Kidney (tissue), 14 donors: ENCODE measurements around the gene APOB. TPM values are rescaled to one million over a fixed set of nuclear protein-coding genes. Genes with fewer than 3 reads are reported as not detected.

ENCODE experiments used
- DNase-seq, 5 donors: peaks; one replicate each; pipeline ENCODE4 v3.0.0-alpha.2; 2013 to 2020
- FAIRE-seq: peaks from 2 replicates; lab custom pipeline; 2012; peaks lifted over from hg19 to GRCh38; lab: Jason Lieb, UNC
- H3K27ac ChIP-seq, 2 donors: one replicate each; pipeline ENCODE4 v1.7.0; 2013; ENCODE audit warnings: low read depth in 2 of 2, low read length in 2 of 2, inconsistent platforms in 1 of 2
- H3K27me3 ChIP-seq: one replicate; pipeline ENCODE4 v1.7.1; 2013; ENCODE audit warnings: low read length, inconsistent platforms; ENCODE audit not compliant: control insufficient read depth, insufficient read depth
- H3K36me3 ChIP-seq, 3 donors: one replicate each; pipeline versions ENCODE4 v1.7.0 to v1.7.1; 2013; ENCODE audit warnings: low read length in 3 of 3, control low read depth in 1 of 3, inconsistent platforms in 1 of 3; ENCODE audit not compliant: insufficient read depth in 3 of 3, control insufficient read depth in 2 of 3
- H3K4me1 ChIP-seq, 3 donors: one replicate each; pipeline versions ENCODE4 v1.7.0 to v1.7.1; 2013; ENCODE audit warnings: low read length in 3 of 3, inconsistent platforms in 1 of 3, low read depth in 1 of 3; ENCODE audit not compliant: control insufficient read depth in 2 of 3, insufficient read depth in 2 of 3
- H3K4me3 ChIP-seq, 3 donors: one replicate each; pipeline versions ENCODE4 v1.7.0 to v1.8.1; 2013; ENCODE audit warnings: low read length in 3 of 3, control low read depth in 1 of 3, inconsistent platforms in 1 of 3
- H3K9ac ChIP-seq, 3 donors: one replicate each; pipeline versions ENCODE4 v1.7.0 to v1.7.1; 2013; ENCODE audit warnings: low read length in 3 of 3, control low read depth in 1 of 3, inconsistent platforms in 1 of 3
- H3K9me3 ChIP-seq, 3 donors: one replicate each; pipeline versions ENCODE4 v1.7.0 to v1.7.1; 2013; ENCODE audit warnings: low read length in 3 of 3, control low read depth in 1 of 3, inconsistent platforms in 1 of 3; ENCODE audit not compliant: control insufficient read depth in 2 of 3, insufficient read depth in 1 of 3
- intact Hi-C: fragments of 100-400 bp; cut with DNase I; formaldehyde crosslinking; loops from one replicate; pipeline ENCODE4 v1.11.1; 2022
- polyA plus RNA-seq: library from polyadenylated mRNA; stranded (reverse); fragments of 350-450 nt; fragmentation: Illumina TruSeq; extraction: RNeasy Lipid Tissue Mini Kit (QIAGEN cat#74804); gene quantifications from one replicate; pipeline ENCODE4 v1.2.3, GENCODE V29; 2014; ENCODE audit warnings: low read depth, low replicate concordance; ENCODE audit not compliant: insufficient read depth
- total RNA-seq: library from RNA; stranded (reverse); fragmentation: NEBNext Ultra II Directional; extraction: Animal tissue kit (Norgen Biotek cat#: 25700); gene quantifications from one replicate; pipeline ENCODE4 v1.2.1, GENCODE V29; 2021
- TF ChIP-seq, protein P1 (sequence below): IDR thresholded peaks from 3 replicates; pipeline ENCODE4 v1.5.1; 2012; ENCODE audit warnings: mild to moderate bottlenecking, moderate library complexity, borderline replicate concordance; ENCODE audit not compliant: insufficient read depth; ENCODE audit errors: extremely low read depth
- donor health status: control.
- donor health status: control.
- donor health status: control.
- donor health status: control.
- donor health status: control.
- donor health status: DM: yes; HTN: yes; CAD: no.
- donor health status: Normal renal cell carcinoma (clear cell type).

Gene APOB
- total and polyA plus RNA-seq, 2 donors from 2014 or later, result 0.11 to 0.57 TPM

DNA sequence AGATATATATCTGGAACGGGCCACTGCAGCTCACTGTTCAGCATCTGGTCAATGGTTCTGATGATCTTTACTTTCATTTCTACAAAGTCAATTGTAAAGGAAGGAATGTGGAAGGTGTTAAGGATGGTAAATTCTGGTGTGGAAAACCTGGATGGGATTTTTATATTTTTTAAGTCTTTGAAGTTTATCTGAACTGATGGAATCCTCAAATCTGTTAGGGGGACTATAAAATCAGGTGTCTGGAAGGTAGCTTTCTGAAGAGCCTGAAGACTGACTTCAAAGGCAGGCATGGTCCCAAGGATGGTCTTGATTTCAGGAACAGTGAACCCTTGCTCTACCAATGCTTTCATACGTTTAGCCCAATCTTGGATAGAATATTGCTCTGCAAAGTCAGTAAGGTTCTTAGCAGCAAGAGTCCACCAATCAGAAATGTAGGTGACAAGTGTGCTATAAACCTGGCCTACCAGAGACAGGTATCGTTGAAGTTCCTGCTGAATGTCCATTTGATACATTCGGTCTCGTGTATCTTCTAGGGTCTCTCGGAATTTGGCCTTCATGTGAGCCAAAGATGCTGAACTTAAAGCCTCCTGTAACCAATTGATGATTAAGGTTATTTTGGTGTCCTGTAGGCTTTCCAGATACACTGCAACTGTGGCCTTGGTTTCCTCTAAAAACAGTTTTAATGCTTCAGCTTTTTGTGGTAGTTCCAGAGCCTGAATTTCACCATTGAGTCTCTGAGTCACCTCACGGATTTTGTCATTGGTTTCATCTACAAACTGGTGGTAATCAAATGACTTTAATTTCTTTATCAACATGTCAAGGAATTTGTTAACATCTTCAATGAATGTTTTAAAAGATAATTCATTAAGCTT lies 34.8 kb downstream of the APOB start:
- Histone ChIP-seq H3K4me1 (no peaks in the 10 kb centered on the region), H3K9me3 (no peaks in the 10 kb centered on the region), H3K9ac (no peak overlapping the region), H3K27me3 (no peaks in the 10 kb centered on the region), H3K36me3 (no peaks in the 10 kb centered on the region), H3K27ac (no peak overlapping the region), H3K4me3 (no peak overlapping the region)
- TF ChIP-seq, protein P1, sequence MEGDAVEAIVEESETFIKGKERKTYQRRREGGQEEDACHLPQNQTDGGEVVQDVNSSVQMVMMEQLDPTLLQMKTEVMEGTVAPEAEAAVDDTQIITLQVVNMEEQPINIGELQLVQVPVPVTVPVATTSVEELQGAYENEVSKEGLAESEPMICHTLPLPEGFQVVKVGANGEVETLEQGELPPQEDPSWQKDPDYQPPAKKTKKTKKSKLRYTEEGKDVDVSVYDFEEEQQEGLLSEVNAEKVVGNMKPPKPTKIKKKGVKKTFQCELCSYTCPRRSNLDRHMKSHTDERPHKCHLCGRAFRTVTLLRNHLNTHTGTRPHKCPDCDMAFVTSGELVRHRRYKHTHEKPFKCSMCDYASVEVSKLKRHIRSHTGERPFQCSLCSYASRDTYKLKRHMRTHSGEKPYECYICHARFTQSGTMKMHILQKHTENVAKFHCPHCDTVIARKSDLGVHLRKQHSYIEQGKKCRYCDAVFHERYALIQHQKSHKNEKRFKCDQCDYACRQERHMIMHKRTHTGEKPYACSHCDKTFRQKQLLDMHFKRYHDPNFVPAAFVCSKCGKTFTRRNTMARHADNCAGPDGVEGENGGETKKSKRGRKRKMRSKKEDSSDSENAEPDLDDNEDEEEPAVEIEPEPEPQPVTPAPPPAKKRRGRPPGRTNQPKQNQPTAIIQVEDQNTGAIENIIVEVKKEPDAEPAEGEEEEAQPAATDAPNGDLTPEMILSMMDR, result no peak
- no peak for FAIRE-seq
- intact Hi-C loops, result no loop called here
- DNase-seq, result no peak

DNA sequence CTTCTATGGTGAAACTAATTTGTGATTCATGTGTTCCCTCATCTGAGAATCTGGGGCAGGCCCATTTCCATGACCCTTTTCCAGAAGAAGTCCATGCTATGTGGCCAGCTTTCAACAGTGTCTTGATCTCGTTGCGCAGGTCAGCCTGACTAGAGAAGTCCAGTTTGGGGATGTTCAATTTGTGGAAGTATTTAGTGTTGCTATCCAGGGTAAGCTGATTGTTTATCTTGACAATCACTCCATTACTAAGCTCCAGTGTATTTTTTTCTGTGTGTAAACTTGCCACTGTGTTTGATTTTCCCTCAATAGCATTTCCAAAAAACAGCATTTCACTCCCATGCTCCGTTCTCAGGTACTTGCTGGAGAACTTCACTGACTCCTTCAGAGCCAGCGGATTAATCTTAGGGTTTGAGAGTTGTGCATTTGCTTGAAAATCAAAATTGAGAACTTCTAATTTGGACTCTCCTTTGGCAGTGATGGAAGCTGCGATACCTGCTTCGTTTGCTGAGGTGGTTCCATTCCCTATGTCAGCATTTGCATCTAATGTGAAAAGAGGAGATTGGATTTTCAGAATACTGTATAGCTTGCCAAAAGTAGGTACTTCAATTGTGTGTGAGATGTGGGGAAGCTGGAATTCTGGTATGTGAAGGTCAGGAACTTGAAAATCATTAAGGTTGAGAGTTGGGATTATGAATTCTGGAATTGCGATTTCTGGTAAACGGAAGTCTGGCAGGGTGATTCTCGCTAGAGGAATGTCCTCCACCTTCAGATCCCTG lies 35.7 kb downstream of the APOB start:
- intact Hi-C loops, result no loop called here
- FAIRE-seq (no peak), DNase-seq (no peak)
- no peaks in the 10 kb centered on the region for H3K36me3 ChIP-seq
- no peak overlapping the region for H3K27ac ChIP-seq
- no peak overlapping the region for H3K4me3 ChIP-seq
- no peaks in the 10 kb centered on the region for H3K9me3 ChIP-seq
- no peak overlapping the region for H3K9ac ChIP-seq
- no peaks in the 10 kb centered on the region for H3K27me3 ChIP-seq
- no peaks in the 10 kb centered on the region for H3K4me1 ChIP-seq
- TF ChIP-seq, protein P1, result no peak

DNA sequence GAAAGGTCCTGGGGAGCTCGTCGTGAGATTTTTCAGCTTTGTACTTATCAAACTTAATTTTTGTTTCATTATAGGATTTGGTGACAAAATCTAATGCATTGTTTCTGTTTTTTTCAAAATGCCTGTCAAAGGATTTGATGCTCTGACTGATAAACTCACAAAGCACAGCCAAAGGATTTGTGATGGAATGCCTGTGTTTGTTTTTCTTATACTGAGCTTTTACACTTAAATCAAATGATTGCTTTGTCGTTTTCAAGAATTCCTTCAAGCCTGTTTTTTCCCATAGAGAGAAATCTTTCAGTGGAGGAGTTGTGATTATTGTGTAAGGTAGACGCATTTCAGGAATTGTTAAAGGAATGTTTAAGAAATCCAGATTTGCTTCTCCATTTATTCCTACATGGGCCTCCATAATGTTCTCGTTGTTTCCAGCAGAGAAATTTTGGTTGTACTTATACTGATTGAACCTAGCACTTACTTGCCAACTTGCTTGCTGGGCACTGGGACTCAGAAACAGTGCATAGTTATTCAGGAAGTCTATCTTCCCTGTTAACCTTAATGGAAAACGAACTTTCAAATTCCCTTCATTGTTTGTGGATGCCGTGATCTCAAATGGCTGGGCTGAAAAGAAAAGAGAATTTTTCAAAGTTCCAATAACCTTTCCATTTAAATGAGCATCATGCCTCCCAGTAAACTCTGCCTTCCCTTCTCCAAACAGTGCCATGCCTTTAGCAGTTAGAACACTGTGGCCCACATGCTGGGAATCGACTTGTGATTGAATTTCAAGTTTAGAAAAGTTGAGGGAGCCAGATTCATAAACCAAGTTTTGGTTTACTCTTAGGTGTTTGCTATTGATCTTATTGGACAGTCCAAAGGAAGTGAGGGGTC lies 36.5 kb downstream of the APOB start:
- Histone ChIP-seq H3K4me1 (no peaks in the 10 kb centered on the region), H3K4me3 (no peak overlapping the region), H3K9ac (no peak overlapping the region), H3K27me3 (no peaks in the 10 kb centered on the region), H3K27ac (no peak overlapping the region), H3K9me3 (no peaks in the 10 kb centered on the region), H3K36me3 (no peaks in the 10 kb centered on the region)
- FAIRE-seq (no peak), DNase-seq (no peak)
- intact Hi-C loops, result no loop called here
- TF ChIP-seq, protein P1, result no peak
